NOMO-1 (cell line): ENCODE results near the gene CDC45.

Experiments
- DNase-seq, 2 experiments: peaks; one replicate each; lab custom pipeline; 2025; ENCODE audit not compliant: unreplicated experiment in 2 of 2; lab: John Stamatoyannopoulos, UW

Gene CDC45

DNA sequence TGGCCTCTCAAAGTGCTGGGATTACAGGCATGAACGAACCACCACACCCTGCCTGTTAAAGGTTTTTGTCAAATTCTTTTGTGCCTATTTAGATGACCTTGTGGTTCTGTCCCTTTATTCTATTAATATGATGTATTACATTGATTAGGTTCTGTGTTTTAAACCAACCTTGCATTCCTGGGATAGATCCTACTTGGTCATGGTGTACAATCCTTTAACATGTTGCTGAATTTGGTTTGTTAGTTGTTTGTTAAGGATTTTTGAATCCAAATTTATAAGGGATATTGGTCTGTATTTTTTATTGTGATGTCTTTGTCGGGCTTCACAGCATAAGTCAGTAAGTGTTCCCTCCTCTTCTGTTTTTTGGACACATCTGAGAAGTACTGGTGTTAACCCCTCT lies 73.5 kb downstream of the CDC45 start:
- DNase-seq = no peak

DNA sequence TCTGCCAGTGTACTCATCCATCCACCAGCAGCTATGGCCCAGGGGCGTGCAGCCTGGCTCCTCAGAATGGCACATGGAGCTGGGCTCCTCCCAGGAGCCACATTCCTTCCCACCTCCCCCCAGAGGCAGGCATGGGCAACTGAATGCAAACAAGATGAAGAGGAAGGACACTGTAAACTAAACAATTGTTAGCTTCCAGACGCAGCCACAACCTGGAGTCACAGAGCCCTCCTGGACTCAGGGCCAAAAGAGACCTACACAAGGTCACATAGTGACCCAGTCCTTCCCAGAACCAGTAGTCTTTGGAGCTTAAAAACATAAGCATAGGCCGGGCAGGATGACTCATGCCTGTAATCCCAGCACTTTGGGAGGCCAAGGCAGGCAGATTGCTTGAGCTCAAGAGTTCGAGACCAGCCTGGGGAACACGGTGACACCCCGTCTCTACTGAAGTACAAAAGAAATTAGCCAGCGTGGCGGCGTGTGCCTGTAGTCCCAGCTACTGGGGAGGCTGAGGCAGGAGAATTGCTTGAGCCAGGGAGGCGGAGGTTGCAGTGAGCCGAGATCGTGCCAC lies 75.2 kb downstream of the CDC45 start:
- no peak for DNase-seq

DNA sequence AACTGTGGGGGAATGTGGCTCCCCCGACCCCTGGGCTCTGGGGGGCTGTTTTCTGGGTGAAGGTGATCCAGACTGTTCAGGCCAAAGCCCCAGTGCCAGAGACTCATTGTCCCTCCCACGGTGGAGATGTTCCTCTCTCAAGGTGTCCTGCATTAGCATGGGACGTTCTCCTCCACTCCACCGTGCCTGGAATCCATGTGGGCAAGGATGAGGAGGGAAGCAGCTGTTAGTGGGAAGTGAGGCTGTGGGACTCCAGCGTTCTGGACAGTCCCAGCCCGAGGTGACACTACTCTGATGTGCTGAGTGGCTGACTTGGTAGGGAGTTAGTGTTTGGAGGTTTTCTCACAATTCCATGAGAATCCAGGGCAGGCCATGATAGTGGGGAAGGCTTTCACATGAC lies 75.9 kb downstream of the CDC45 start:
- no peak for DNase-seq

DNA sequence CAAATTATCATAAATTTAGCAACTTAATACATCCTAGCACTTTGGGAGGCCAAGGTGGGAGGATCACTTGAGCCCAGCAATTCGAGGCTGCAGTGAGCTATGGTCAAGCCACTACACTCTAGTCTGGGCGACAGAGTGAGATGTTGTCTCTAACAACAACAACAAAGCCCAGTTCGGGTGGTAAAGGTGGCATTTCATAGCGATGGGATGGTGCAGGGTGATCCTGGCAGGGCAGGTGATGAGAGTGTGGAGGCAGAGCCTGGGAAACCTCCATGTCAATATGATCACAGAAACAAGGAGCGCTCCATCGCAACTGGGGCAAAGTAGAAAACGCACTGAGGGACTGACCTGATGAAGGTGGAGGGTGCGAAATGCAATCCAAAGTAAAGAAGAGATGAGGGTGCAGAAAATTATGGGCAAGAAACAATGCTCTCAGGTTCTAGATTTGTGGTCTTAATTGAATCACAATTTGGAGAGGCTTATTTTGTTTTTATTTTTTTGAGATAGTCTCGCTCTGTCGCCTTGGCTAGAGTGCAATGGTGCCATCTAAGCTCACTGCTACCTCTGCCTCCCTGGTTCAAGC lies 77.3 kb downstream of the CDC45 start:
- DNase-seq = no peak

DNA sequence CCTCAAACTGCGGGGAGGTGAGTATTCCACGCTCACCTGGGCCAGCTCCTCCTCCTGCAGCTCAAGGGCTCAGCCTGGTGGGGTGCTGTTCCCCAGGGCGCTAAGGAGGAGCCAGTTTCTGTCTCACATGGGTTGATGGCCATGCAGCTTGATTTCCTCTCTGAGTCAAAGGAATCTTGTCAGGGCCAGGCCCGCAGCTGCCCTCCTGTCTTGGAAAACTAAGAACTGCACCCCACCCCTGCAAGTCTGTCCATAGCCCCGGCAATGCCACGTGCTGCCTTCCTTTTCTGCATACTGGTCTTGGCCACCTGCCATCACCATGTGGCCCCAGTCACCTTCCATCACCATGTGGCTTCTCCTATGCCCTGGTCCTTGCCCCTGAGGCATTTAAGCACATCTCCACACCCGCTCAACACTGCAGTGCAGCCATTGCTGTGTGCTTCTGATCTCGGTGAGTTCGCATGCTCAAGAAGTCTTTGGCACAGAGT lies 79.6 kb downstream of the CDC45 start:
- DNase-seq = no peak

DNA sequence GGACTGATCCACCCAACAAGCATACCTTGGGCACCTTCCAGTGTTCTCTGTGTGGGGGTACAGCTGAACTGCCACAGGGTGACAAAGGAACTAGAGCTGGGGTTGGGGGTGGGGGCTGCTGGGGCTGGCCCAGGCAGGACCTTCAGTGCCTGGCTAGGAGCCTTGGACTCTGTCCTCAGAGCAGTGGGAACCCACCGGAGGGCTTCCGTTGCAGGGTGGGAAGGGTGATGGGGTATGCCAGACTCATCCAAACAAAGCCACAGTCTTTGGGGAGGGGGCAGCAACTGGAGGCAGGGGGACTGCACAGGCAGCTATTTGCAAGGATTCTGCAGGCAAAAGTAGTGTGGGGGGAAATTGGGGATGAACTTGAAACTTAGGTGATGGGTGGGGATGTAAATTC lies 80.2 kb downstream of the CDC45 start:
- DNase-seq = no peak

DNA sequence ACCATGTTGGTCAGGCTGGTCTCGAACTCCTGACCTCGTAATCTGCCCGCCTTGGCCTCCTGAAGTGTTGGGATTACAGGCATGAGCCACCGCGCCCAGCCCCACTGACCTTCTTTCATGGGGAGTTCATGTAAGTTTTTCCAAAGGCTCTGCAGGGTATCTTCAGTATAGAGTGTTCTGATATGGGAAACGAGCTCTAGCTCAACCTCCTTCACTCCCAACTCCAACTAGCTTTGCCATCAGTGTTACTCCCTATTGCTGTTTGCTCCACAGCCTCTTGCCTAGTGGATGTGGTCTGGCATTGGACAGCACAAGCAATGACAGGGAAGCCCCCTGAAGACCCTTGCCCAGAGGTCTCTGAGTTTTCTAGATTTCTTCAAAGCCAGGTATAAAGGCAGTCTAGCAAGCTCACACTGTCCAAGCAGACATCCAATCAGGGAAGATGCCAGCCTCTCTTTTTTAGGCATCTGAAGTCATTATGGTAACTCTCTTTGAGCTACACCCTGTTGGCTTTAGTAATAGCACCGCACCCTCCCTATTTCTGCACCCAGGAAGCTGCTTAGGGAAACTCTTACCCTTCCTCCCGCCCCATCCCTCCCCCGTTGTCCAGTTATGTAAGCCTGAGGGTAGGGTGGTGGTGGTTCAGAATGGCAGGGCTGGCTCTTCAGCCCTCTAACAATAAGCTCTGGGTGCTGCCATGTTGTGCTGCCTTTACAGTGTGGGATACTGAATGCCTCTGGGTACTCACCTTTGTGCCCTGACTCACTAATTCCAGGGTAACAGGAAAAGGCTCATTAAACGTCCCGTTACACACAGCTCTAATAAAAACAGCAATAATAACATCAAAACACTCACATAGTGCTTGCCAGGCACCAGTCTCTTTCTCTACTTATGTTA lies 85.9 kb downstream of the CDC45 start:
- DNase-seq = no peak

DNA sequence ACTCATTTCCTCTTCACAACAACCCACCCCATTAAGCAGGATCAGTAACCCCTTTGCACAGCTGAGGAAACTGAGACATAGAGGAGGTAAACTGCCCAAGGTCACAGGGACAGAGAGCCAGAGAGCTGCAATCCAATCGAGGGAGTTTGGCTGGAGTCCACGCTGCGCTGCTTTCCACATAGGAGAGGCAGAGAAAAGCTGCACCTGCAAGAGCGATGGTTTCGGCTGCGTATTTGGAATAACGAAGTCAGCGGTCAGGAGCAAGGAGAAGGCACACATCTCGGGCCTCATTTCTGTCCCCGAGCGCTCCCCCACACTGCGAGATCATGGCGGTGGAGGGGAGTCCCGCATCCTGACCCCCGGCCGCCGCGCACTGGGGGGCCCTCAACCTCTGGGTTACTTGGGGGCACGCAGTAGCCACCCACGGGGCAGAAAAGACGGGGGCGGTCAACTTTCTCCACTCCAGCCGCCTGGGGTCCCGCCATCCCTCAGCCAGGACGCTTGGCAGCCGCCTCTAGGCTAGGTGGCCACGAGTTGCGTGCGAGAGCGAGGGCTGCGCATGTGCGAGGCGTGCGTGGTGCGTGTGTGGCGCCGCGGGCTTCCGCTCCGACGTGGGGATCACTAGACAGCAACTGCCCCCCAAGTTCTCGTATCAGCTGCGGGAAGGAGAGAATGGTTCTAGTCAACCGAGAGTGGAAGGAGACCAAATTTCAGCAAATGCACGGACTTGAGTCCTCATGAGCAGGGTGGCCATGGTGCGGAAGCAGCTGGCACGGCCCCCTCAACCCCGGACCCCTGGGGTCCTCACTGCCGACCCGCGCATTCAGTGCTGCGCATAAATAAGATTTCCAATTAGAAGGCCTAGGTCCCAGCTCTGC lies 86.8 kb downstream of the CDC45 start:
- DNase-seq = no peak

DNA sequence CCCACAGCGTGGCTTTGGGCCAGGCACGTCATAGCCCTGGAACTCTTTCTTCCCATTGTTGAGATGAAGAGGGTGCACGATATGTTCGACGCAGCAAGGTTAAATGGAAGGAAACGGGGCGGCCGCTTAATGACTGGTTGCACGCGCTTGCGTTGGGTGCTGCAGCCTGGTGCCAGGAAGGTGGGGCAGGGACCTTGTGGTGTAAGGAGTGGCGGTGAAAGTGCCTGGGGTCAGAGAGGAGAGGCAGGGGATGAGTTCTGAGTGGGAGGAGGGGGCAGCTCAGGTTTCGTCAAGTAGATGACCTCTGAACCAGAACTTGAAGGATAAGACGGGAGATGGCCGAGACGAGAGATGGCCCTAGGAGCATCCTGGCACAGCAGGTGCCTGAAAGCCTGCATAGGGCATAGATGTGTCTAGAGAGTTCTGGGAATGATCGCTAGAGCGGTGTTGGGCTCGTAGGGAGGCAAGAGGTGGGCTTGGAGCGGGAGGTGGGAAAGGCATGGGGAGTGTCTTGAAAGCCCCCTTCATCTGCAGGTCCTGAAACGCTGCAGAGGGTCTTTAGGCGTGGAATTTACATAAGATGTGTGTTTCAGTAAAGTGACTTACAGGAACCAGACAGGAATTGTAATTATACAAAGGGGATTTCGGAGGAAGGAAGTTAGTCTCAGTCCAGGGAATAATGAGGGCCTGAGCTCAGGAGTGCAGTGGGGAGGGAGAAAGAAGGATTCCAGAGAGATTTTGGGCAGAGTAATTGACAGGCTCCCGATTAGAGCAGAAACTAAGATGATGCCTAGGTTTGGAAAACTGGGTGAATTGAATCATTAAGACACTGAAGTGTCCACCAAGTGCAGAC lies 87.7 kb downstream of the CDC45 start:
- DNase-seq = no peak

DNA sequence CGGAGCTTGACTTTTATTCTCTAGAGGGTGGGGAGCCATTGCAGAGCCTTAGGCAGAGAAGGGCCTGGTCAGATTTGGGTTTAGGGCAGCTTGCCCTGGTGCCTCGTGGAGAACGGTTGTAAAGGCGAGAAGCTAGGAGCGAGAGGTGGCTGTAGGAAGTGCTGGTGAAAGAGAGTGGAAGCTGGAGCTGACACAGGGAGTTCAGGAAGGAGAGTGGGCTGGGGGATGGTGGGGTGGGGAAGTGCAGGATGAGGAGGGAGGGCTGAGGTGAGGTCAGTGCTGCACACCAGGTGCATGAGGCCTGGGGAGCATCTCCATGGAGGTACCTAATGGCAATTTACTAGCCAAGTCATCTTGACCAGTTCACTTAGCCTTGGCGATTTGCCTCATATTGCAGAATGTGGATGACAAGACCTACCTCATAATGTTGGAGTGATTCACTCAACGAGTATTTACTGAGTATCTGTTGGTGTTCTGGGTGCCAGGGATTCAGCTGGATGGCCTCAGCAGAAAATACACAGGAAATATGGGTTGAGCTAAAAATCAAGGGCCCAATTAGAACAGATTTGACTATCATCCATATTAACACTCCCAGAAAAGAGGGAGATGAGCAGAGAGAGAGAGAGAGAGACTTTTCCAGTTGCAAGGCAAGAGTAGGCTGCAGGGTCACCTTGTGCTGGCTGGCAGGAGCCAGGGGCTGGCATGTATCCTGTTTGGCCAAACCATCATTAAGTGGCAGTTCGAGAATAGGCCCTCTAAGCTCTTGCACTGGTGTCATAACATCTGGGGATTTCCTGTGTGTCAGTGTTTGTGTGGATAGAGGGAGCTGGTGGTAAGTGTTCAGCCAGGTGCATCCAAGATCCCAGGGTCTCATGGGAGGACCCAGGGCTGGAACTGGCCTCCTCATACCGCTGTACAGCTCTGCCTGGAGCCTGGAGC lies 88.9 kb downstream of the CDC45 start:
- no peak for DNase-seq

DNA sequence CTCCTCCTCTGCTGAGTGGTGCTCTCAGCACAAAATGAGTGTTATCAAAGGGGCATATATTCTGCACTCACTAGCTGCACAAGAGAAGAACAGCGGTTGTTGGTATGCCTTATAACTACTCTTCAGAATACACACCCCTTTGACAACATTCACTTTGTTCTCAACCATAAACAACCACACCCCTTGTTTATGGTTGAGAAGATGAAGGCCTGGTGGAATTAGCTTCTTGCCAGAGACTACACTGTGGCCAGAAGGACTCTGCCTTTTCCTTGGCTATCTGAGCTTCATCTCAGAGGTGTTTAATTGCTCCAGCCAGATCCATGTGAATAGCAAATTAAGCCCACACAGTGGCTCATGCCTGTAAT lies 89.5 kb downstream of the CDC45 start:
- no peak for DNase-seq

DNA sequence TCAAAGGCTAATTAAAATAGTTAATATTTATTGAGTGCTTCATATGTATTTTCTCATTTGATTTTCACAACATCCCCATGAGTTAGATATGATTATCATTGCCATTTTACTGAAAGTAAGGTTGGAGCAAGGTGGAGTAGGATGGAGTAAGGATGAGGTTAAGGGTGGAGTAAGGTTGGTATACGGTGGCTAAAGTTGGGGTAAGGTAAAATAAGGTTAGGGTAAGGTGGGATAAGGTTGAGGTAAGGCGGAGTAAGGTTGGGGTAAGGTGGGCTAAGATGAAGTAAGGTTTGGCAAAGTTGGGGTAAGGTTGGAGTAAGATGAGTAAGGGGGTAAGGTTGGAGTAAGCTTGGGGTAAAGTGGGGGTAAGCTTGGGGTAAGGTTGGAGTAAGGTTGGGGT lies 90.3 kb downstream of the CDC45 start:
- no peak for DNase-seq
